ENCODE measurements around the gene EIF3J.
A peak's percentile ranks its signal among the peaks of the same experiment; 100 is the strongest.
"Not testable (repeated sequence)": the region's sequence is repeated elsewhere in the genome, so short reads cannot be mapped to it uniquely, and the experiment has no call there.

Gene EIF3J

DNA sequence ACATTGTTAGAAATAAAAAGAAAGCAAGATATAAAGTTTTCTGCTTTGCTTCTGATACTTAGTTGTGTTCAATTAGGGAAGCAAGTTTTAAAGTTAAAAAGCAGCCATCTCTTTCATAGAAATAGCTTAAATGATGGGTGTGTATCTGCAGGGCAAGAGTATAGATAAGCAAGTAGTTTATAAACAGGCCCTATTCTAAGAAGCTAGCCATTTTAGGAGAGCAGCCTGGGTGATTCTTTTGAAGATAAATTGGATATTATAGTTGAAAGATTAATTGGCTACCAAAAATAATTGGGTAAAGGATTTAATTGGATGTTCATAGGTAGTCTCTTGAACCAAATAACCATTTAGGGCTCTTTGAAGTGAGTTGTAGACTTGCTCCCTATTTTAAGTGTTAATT lies 5.6 kb downstream of the EIF3J start:
- DNase-seq (ENCODE audit: low read depth), result no peak

DNA sequence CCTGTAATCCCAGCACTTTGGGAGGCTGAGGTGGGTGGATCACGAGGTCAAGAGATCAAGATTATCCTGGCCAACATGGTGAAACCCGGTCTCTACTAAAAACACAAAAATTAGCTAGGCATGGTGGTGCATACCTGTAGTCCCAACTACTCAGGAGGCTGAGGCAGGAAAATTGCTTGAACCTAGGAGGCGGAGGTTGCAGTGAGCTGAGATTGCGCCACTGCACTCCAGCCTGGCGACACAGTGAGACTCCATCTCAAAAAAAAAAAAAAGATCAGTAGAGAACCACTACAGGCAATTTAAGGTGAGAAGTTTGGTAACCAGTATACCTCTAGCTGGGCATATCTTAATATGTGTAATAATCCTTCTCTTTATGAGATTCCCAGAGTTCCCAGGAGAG lies 7.8 kb downstream of the EIF3J start:
- DNase-seq (ENCODE audit: low read depth), result not testable (repeated sequence)

GRCh38 chr15:44545913-44546802 lies 9.2 kb downstream of the EIF3J start:
- no peak for DNase-seq (ENCODE audit: low read depth)

DNA sequence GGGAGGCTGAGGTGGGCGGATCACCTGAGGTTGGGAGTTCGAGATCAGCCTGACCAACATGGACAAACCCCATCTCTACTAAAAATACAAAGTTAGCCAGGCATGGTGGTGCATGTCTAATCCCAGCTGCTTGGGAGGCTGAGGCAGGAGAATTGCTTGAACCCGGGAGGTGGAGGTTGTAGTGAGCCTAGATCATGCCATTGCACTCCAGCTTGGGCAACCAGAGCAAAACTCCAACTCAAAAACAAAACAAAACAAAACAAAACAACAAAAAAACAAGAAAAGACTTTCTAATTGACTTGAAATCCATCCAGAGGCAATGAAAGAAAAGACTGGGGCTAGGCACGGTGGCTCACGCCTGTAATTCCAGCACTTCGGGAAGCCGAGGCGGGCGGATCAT lies 12.2 kb downstream of the EIF3J start:
- not testable (repeated sequence) for DNase-seq (ENCODE audit: low read depth)

DNA sequence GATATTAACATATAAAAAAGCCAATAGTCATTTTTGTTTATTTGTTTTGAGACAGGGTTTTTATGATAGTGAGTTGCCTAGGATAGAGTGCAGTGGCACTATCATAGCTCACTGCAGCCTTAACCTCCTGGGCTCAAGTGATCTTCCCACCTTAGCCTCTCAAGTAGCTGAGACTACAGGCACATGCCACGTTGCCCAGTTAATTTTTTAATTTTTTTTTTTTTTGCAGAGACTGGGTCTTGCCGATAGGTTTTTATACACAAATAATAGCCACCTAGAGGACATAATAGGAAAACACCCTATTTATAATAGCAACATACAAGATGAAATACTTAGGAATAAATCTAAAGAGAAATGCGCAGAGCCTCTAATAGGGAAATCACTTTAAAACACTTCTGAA lies 13.3 kb downstream of the EIF3J start:
- no peak for DNase-seq (ENCODE audit: low read depth)

GRCh38 chr15:44550734-44551133 lies 13.8 kb downstream of the EIF3J start:
- no peak for DNase-seq (ENCODE audit: low read depth)

- DNase-seq (ENCODE audit: low read depth), result no peak
Measured at GRCh38 chr15:44554934-44555723, 18.2 kb downstream of the EIF3J start.

DNA sequence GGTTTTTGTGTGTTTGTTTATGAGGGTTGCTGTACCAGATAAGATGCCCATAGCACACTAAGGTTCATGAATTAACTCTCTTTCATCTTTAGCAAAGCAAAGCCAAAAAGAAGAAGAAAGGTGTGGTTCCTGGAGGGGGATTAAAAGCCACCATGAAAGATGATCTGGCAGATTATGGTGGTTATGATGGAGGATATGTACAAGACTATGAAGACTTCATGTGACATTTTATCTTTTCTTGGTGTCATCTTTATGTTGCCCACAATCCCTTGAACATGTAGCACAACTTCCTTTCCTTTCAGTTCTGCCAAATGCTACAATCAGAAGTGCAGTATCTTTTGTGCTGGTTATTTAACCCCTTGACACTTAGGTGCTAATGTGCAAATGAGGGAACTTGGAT lies 24.0 kb downstream of the EIF3J start:
- DNase-seq (ENCODE audit: low read depth), result not testable (repeated sequence)

DNA sequence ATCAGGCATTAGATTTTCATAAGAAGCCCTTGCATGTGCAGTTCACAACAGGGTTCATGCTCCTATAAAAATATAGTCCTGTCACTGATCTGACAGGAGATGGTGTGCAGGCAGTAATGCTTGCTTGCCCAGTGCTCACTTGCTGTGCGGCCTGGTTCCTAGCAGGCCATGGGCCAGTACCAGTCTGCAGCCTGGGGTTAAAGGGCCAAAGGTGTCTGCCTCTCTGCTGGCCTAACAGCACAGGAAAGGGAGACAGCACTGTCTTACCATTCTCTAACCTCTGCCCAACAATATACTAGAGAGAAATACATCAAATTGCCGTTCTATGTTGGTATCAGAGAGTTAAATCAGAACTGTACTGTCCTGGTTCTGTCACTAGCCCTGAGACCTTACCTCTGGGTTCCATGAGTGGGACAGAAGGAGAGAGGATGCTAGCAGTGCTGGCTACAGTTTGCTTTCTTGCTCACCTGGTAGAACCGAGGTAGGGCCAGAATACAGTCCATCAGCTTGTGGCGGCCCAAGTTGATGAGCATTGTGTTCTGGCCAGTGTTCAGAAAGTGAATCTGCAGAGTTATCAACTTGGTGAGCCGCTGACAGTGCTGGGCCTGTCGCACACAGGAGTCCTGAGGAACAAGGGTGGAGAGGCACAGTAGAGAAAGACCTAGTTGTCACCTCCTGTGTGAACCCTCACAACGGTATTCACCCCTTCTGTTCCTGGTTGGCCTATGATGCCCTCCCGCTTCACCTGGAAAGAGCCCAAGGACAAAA lies 28.6 kb downstream of the EIF3J start:
- DNase-seq (ENCODE audit: low read depth), result no peak

- DNase-seq (ENCODE audit: low read depth), result no peak
Measured at GRCh38 chr15:44566155-44566540, 29.2 kb downstream of the EIF3J start.

GRCh38 chr15:44568338-44568737 lies 31.4 kb downstream of the EIF3J start:
- DNase-seq (ENCODE audit: low read depth), result no peak

GRCh38 chr15:44569316-44569715 lies 32.4 kb downstream of the EIF3J start:
- no peak for DNase-seq (ENCODE audit: low read depth)

GRCh38 chr15:44570361-44570760 lies 33.4 kb downstream of the EIF3J start:
- no peak for DNase-seq (ENCODE audit: low read depth)

DNA sequence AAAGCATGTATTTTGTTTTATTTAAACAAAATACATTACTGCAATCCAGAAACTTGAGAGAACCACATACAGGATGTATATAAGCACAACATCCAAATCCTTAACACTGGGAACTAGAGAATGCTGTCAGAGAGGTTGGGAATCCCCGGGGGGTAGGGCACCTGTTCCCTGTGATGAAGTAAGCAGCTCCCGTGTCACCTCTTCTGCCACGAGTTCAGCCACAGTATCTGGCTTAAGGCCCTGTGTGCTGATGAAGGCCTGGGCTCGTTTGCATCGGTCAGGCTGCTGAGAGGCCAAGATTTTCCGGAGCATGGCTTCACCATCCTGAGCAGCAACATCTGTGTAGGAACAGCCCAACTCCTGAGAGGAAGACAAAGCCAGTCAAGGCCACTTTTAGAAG lies 36.4 kb downstream of the EIF3J start:
- DNase-seq (ENCODE audit: low read depth), result no peak

- no peak for DNase-seq (ENCODE audit: low read depth)
Measured at GRCh38 chr15:44574734-44575133, 37.8 kb downstream of the EIF3J start.

GRCh38 chr15:44580105-44580504 lies 43.2 kb downstream of the EIF3J start:
- no peak for DNase-seq (ENCODE audit: low read depth)

- DNase-seq (ENCODE audit: low read depth), result peak; percentile 34
Measured at GRCh38 chr15:44584162-44584749, 47.3 kb downstream of the EIF3J start.

- DNase-seq (ENCODE audit: low read depth), result no peak
Measured at GRCh38 chr15:44585633-44586032, 48.7 kb downstream of the EIF3J start.

GRCh38 chr15:44588541-44588940 lies 51.6 kb downstream of the EIF3J start:
- no peak for DNase-seq (ENCODE audit: low read depth)

DNA sequence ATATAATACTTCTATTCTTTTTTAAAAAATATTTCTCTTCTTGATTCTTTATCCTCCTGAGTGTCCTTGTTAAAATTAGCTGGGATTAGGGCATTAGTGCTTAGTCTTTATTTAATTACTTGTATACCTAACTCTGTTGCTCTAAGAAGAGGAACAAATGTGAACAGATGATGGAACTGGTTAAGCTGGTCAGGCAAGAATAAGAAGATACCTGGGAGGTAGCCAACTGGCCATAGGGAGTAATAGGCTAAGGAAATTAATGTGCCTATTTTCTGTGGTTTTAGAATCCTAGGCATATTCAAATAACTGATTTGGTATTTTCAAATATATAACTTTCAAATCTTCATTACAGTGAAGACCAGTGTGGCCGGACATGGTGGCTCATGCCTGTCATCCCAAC lies 54.4 kb downstream of the EIF3J start:
- no peak for DNase-seq (ENCODE audit: low read depth)

GRCh38 chr15:44593042-44593736 lies 56.2 kb downstream of the EIF3J start:
- DNase-seq (ENCODE audit: low read depth), result no peak

DNA sequence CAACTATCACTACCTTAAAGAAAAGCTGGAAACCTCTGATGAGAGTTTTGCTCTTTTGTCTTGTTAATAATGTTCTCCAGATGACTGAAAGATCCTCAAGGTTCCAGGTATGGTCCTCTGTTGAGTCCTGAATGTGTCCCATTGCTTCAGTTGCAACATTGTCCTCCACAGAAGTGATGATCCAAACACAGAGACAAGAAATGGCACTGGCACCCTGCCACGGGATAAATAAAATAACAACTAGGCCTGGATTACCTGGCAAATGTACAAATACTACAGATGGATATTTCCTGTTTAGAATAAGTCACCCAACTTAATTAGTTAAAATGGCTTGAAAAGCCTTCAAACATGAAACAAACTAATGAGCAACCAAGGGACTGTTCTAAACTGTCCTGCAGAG lies 58.3 kb downstream of the EIF3J start:
- no peak for DNase-seq (ENCODE audit: low read depth)

All from activated T-helper 1 cell treated with Interleukin-2 at 50 U/mL for 16 hours (primary cell).